SH-SY5Y (cell line): ENCODE measurements around the gene SEC62.

Experiments
- GATA2 ChIP-seq: IDR thresholded peaks from 2 replicates; pipeline ENCODE4 v1.6.1; 2011; ENCODE audit warnings: mild to moderate bottlenecking, low read depth, low read length
- GATA3 ChIP-seq: IDR thresholded peaks from 2 replicates; pipeline ENCODE4 v1.6.1; 2011; ENCODE audit warnings: low read depth, mild to moderate bottlenecking, low read length, moderate library complexity

DNA sequence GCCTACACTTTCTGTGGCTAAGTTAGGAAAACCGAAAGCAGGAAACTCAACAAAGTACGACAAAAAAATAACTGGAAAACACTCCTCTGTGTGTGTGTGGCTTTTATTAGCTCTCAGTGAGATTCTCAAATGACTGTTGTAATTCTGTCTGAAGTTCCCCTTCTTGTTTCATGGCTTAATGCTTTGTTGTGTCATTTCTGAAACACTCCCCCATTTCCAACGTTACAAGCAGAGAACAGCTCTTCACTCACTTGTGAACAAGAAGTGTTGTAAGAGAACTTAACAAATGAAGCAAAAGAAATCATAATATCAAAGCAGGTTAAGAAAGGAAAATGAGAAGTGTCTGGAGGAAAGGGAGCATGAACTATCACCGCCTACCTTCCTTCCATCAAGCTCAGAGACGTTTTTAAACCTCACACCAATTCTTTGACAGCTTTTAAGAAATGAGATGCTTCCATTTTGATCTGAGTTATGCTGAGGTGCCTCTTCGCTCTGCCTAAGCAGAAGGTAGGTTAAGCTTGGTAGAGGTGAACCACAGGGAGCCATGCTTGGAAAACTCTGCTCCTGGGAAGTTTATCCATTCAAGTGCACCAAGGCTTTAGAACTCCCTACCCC lies 12.4 kb upstream of the SEC62 start:
- TF ChIP-seq GATA3, result no peak
- TF ChIP-seq GATA2, result no peak
